ENCODE results near the gene MRPL14. TPM values are rescaled to one million over a fixed set of nuclear protein-coding genes. Genes with fewer than 3 reads are reported as not detected.
A peak's percentile ranks its signal among the peaks of the same experiment; 100 is the strongest.

Gene MRPL14
- total and polyA plus RNA-seq, 9 of the 15 experiments (the other 6 are each of a cell fraction or from before 2014, with no cell fraction given): 126 to 424 (median 165) TPM

- BruUV-seq (replicated peaks): no TSS peak
- Histone ChIP-seq H2AFZ (ENCODE audit: low read depth, low read length) (peak overlapping the region; percentile 56; the same call in 1 of the 2 replicates), H3K79me2 (ENCODE audit: control insufficient read depth, insufficient read depth, low read length) (no peaks in the 10 kb centered on the region), H3K36me3 (ENCODE audit: control insufficient read depth, insufficient read depth, low read length) (no peaks in the 10 kb centered on the region), H3K9me1 (ENCODE audit: control insufficient read depth, insufficient read depth, low read length) (no peaks in the 10 kb centered on the region), H4K20me1 (replicated peaks; ENCODE audit: control insufficient read depth, insufficient read depth, low read length) (no peaks in the 10 kb centered on the region), H3K4me3 (no peak overlapping the region), H3K4me2 (ENCODE audit: insufficient read depth, low read length) (no peak overlapping the region), H3K27me3 (ENCODE audit: control insufficient read depth in 2 of 2, insufficient read depth in 2 of 2, low read length in 2 of 2) (peaks cover 2 to 21% of the 10 kb centered on the region in 2 experiments; a peak in 2 of 5 replicates), H3K9me3 (replicated peaks; ENCODE audit: control insufficient read depth, insufficient read depth, low read depth, low read length) (no peaks in the 10 kb centered on the region), H3K9ac (ENCODE audit: insufficient read depth in 1 of 2, low read depth in 2 of 2, low read length in 2 of 2) (peak overlapping the region in 1 of 2 experiments; percentile 14; a peak in 1 of 4 replicates), H3K4me1 (replicated peaks in 1 of 2; ENCODE audit: control insufficient read depth in 2 of 2, insufficient read depth in 2 of 2, low read length in 2 of 2) (peaks cover 2 to 25% of the 10 kb centered on the region in 2 experiments; a peak in 3 of 5 replicates), H3K27ac (ENCODE audit: extremely low read depth, low read depth, low read length) (no peak overlapping the region)
- in situ Hi-C loops (cut with MboI) (loop anchor here (5.0 kb wide), 1 partner anchor 64 kb away; no protein-coding TSS in a partner anchor), intact Hi-C loops (cut with micrococcal nuclease) (loop anchor here (1.0 to 2.0 kb wide), 5 partner anchors 54 to 165 kb away; no protein-coding TSS in a partner anchor)
- FAIRE-seq (peak; percentile 88), ATAC-seq (peak; percentile 98), DNase-seq (ENCODE audit: extremely low read depth in 1 of 4, low spot score in 3 of 4) (peak; percentile 90 to 94 (median 92))
- 14% methylated on average over 15 of the region's 15 CpGs for WGBS (ENCODE audit: insufficient coverage, low coverage, missing lambda C conversion rate)
- ChIA-PET POLR2A (interaction anchor here (0.6 to 2.7 kb wide), 7 partner anchors 8 to 96 kb away, joined by 3 to 26 read pairs (median 3); partner anchors contain the start of gene HSP90AB1), CTCF (ENCODE audit: low intra/inter-chr PET ratio) (interaction anchor here (0.6 to 3.3 kb wide), 8 partner anchors 23 to 166 kb away, joined by 3 to 26 read pairs (median 6); partner anchors contain the start of gene SLC35B2)
- TF ChIP-seq GATAD2B (IDR thresholded peaks at IDR 0.05; ENCODE audit: borderline replicate concordance) (no peak), TEAD1 (CRISPR knock-in tag; IDR thresholded peaks at IDR 0.05) (peak in 1 of 2 experiments; percentile 44; a peak in 1 of 4 replicates), ZNF449 (CRISPR knock-in tag; IDR thresholded peaks at IDR 0.05) (no peak), ZBTB2 (IDR thresholded peaks at IDR 0.05) (peak; percentile 70; the same call in 1 of the 2 replicates), CREB1 (IDR thresholded peaks at IDR 0.05) (no peak), CREB1 (CRISPR knock-in tag; IDR thresholded peaks at IDR 0.05) (no peak; the same call in 1 of the 2 replicates), POU5F1 (IDR thresholded peaks at IDR 0.05; ENCODE audit: borderline replicate concordance, low read depth, low read length, partially characterized antibody) (no peak), SOX6 (IDR thresholded peaks at IDR 0.05) (peak; percentile 24; the same call in 1 of the 2 replicates), TOE1 (IDR thresholded peaks at IDR 0.05; ENCODE audit: borderline replicate concordance) (0 out of 2 replicates have a peak, but pooled peaks have one; percentile 44), TOE1 (CRISPR knock-in tag; IDR thresholded peaks at IDR 0.05; ENCODE audit: borderline replicate concordance, low read depth) (no peak), ARID1B (IDR thresholded peaks at IDR 0.05) (0 out of 2 replicates have a peak, but pooled peaks have one; percentile 32), ZBTB5 (IDR thresholded peaks at IDR 0.05) (no peak), MED1 (CRISPR knock-in tag; IDR thresholded peaks at IDR 0.05; ENCODE audit: borderline replicate concordance) (no peak), ZNF76 (CRISPR knock-in tag; IDR thresholded peaks at IDR 0.05; ENCODE audit: borderline replicate concordance) (no peak), ZNF778 (CRISPR knock-in tag; IDR thresholded peaks at IDR 0.05) (no peak), RFX7 (CRISPR knock-in tag; IDR thresholded peaks at IDR 0.05) (no peak), POLR2A (conservative IDR thresholded peaks at IDR 0.05) (no peak)
These were observed 45.7 kb upstream of the MRPL14 start for GRCh38 chr6:44172731-44173500.

All from K562 (cell line).